Measurements from ENCODE around the gene MST1R. TPM values are rescaled to one million over a fixed set of nuclear protein-coding genes. Genes with fewer than 3 reads are reported as not detected.

MST1R gene
- total and polyA plus RNA-seq, 9 of the 15 experiments (the other 6 are each of a cell fraction or from before 2014, with no cell fraction given), result 1.3 to 10.0 (median 3.8) TPM

GRCh38 chr3:49911124-49911420 is 7.4 kb upstream of the MST1R start:
- Histone ChIP-seq H2AFZ (ENCODE audit: low read depth, low read length) (no peak overlapping the region), H3K4me1 (replicated peaks in 1 of 2; ENCODE audit: control insufficient read depth in 2 of 2, insufficient read depth in 2 of 2, low read length in 2 of 2) (peaks cover 27 to 37% of the 10 kb centered on the region in 2 experiments), H3K27ac (ENCODE audit: extremely low read depth, low read depth, low read length) (no peak overlapping the region), H3K9me1 (ENCODE audit: control insufficient read depth, insufficient read depth, low read length) (peaks cover 2% of the 10 kb centered on the region), H3K4me2 (ENCODE audit: insufficient read depth, low read length) (no peak overlapping the region), H4K20me1 (replicated peaks; ENCODE audit: control insufficient read depth, insufficient read depth, low read length) (no peaks in the 10 kb centered on the region), H3K79me2 (ENCODE audit: control insufficient read depth, insufficient read depth, low read length) (no peaks in the 10 kb centered on the region; the same call in 2 of the 3 replicates), H3K9ac (ENCODE audit: insufficient read depth in 1 of 2, low read depth in 2 of 2, low read length in 2 of 2) (no peak overlapping the region), H3K9me3 (replicated peaks; ENCODE audit: control insufficient read depth, insufficient read depth, low read depth, low read length) (no peaks in the 10 kb centered on the region), H3K4me3 (no peak overlapping the region), H3K27me3 (ENCODE audit: control insufficient read depth in 2 of 2, insufficient read depth in 2 of 2, low read length in 2 of 2) (no peaks in the 10 kb centered on the region), H3K36me3 (ENCODE audit: control insufficient read depth, insufficient read depth, low read length) (peaks cover 30% of the 10 kb centered on the region; the same call in 2 of the 3 replicates)
- DNase-seq (ENCODE audit: extremely low read depth in 1 of 4, low spot score in 3 of 4) (no peak), ATAC-seq (no peak), FAIRE-seq (no peak)
- 95% methylated on average over 2 of the region's 2 CpGs for WGBS (ENCODE audit: insufficient coverage, low coverage, missing lambda C conversion rate)
- ChIA-PET CTCF (ENCODE audit: low intra/inter-chr PET ratio) (no interaction called here), POLR2A (interaction anchor here (1.2 kb wide), 1 partner anchor 19 kb away, joined by 3 read pairs; the partner anchor contains the start of gene MON1A)
- BruUV-seq (replicated peaks), result no TSS peak
- in situ Hi-C loops (cut with MboI), result no loop called here
- intact Hi-C loops (cut with micrococcal nuclease), result no loop called here
- TF ChIP-seq ZNF766 (CRISPR knock-in tag; conservative IDR thresholded peaks at IDR 0.05) (no peak), NFE2 (IDR thresholded peaks at IDR 0.05; ENCODE audit: low read depth) (no peak), ZBTB12 (CRISPR knock-in tag; IDR thresholded peaks at IDR 0.05) (no peak), ZBTB1 (CRISPR knock-in tag; IDR thresholded peaks at IDR 0.05; ENCODE audit: borderline replicate concordance, low read depth) (no peak), ZHX1 (conservative IDR thresholded peaks at IDR 0.05; ENCODE audit: low read length) (no peak), DACH1 (IDR thresholded peaks at IDR 0.05; ENCODE audit: partially characterized antibody) (peak; percentile 95), GTF3C2 (IDR thresholded peaks at IDR 0.05; ENCODE audit: borderline replicate concordance, extremely low read depth, insufficient read length) (no peak), ATF6 (CRISPR knock-in tag; IDR thresholded peaks at IDR 0.05) (no peak), HMG20A (CRISPR knock-in tag; conservative IDR thresholded peaks at IDR 0.05) (no peak), PHF8 (IDR thresholded peaks at IDR 0.05; ENCODE audit: borderline replicate concordance, low read length) (no peak), MTA1 (IDR thresholded peaks at IDR 0.05; ENCODE audit: borderline replicate concordance) (no peak), BMI1 (IDR thresholded peaks at IDR 0.05; ENCODE audit: low read length) (no peak), CHCHD3 (CRISPR knock-in tag; IDR thresholded peaks at IDR 0.05) (no peak), RBM25 (IDR thresholded peaks at IDR 0.05; ENCODE audit: low read depth, low read length, severe bottlenecking) (peak; percentile 20)
